Measurements from ENCODE around the gene ZYX. TPM values are rescaled to one million over a fixed set of nuclear protein-coding genes. Genes with fewer than 3 reads are reported as not detected.
A peak's percentile ranks its signal among the peaks of the same experiment; 100 is the strongest.

The ZYX gene
- total and polyA plus RNA-seq, 9 of the 15 experiments (the other 6 are each of a cell fraction or from before 2014, with no cell fraction given): 1.8 to 130 (median 15.7) TPM

DNA sequence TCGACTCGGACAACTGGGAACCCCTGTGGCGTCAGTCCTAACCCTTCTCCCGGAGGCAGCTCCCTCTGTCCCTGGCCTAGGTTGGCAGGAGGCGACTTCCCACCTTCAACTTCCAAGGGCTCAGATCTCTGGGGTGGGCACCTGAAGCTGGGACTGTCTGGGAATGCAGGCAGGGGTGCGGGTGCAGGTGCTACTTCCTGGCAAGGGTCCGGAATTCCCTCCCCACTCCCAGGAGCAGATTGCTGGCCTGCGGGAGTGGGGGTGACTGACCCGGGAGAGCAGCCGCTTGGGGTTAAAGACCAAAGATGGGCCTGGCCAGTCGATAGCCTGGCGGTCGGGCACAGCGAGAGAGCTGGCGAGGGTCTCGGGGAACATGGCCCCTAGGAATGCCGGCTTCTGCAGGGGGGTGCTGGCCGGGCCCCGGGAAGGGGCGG is 27.1 kb downstream of the ZYX start:
- ATAC-seq: no peak
- Histone ChIP-seq H3K4me3 (no peak overlapping the region), H3K4me2 (ENCODE audit: insufficient read depth, low read length) (no peak overlapping the region)

More for the DNA sequence above, 27.1 kb downstream of the ZYX start:
- no TSS peak for BruUV-seq (replicated peaks)
- Histone ChIP-seq H4K20me1 (replicated peaks; ENCODE audit: control insufficient read depth, insufficient read depth, low read length) (0 out of 2 replicates have a peak, but pooled peaks cover 3% of the 10 kb centered on the region), H3K9ac (ENCODE audit: insufficient read depth in 1 of 2, low read depth in 2 of 2, low read length in 2 of 2) (peak overlapping the region in 1 of 2 experiments; percentile 17; a peak in 1 of 4 replicates), H3K36me3 (ENCODE audit: control insufficient read depth, insufficient read depth, low read length) (no peaks in the 10 kb centered on the region), H3K9me3 (replicated peaks; ENCODE audit: control insufficient read depth, insufficient read depth, low read depth, low read length) (no peaks in the 10 kb centered on the region), H2AFZ (ENCODE audit: low read depth, low read length) (no peak overlapping the region), H3K27ac (ENCODE audit: extremely low read depth, low read depth, low read length) (no peak overlapping the region), H3K27me3 (ENCODE audit: control insufficient read depth in 2 of 2, insufficient read depth in 2 of 2, low read length in 2 of 2) (peaks cover 39 to 50% of the 10 kb centered on the region in 2 experiments; a peak in 4 of 5 replicates), H3K4me1 (replicated peaks in 1 of 2; ENCODE audit: control insufficient read depth in 2 of 2, insufficient read depth in 2 of 2, low read length in 2 of 2) (peaks cover 0 to 7% of the 10 kb centered on the region in 2 experiments; a peak in 4 of 5 replicates), H3K9me1 (ENCODE audit: control insufficient read depth, insufficient read depth, low read length) (no peaks in the 10 kb centered on the region), H3K79me2 (ENCODE audit: control insufficient read depth, insufficient read depth, low read length) (no peaks in the 10 kb centered on the region)
- no peak for TF ChIP-seq EP300 (IDR thresholded peaks at IDR 0.05; ENCODE audit: low read length)
- no peak for TF ChIP-seq PPARD (CRISPR knock-in tag; IDR thresholded peaks at IDR 0.05)
- TF ChIP-seq, protein P1, sequence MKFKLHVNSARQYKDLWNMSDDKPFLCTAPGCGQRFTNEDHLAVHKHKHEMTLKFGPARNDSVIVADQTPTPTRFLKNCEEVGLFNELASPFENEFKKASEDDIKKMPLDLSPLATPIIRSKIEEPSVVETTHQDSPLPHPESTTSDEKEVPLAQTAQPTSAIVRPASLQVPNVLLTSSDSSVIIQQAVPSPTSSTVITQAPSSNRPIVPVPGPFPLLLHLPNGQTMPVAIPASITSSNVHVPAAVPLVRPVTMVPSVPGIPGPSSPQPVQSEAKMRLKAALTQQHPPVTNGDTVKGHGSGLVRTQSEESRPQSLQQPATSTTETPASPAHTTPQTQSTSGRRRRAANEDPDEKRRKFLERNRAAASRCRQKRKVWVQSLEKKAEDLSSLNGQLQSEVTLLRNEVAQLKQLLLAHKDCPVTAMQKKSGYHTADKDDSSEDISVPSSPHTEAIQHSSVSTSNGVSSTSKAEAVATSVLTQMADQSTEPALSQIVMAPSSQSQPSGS (CRISPR knock-in tag; IDR thresholded peaks at IDR 0.05): no peak
- no peak for TF ChIP-seq ZNF197 (CRISPR knock-in tag; IDR thresholded peaks at IDR 0.05; ENCODE audit: low read depth)
- TF ChIP-seq SMARCA4 (IDR thresholded peaks at IDR 0.05): no peak
- TF ChIP-seq, protein P2, sequence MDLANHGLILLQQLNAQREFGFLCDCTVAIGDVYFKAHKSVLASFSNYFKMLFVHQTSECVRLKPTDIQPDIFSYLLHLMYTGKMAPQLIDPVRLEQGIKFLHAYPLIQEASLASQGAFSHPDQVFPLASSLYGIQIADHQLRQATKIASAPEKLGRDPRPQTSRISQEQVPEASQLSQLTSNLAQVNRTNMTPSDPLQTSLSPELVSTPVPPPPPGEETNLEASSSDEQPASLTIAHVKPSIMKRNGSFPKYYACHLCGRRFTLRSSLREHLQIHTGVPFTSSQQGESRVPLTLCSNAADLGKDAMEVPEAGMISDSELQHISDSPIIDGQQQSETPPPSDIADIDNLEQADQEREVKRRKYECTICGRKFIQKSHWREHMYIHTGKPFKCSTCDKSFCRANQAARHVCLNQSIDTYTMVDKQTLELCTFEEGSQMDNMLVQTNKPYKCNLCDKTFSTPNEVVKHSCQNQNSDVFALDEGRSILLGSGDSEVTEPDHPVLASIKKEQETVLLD (IDR thresholded peaks at IDR 0.05): no peak
- no peak for TF ChIP-seq JUND (IDR thresholded peaks at IDR 0.05; ENCODE audit: borderline replicate concordance, low read depth, low read length)
- TF ChIP-seq JUND (tag; IDR thresholded peaks at IDR 0.05; ENCODE audit: borderline replicate concordance, low read depth, low read length): no peak
- no peak for TF ChIP-seq WHSC1 (IDR thresholded peaks at IDR 0.05; ENCODE audit: low read length)
- in situ Hi-C loops (cut with MboI): no loop called here
- FAIRE-seq: no peak
- DNase-seq (ENCODE audit: extremely low read depth in 1 of 4, low spot score in 3 of 4): no peak
- ChIA-PET POLR2A (interaction anchor here (0.6 to 10.7 kb wide), 4 partner anchors 15 to 73 kb away, joined by 3 to 131 read pairs (median 5); no protein-coding TSS in a partner anchor), CTCF (ENCODE audit: low intra/inter-chr PET ratio) (no interaction called here)
- 42% methylated on average over 14 of the region's 20 CpGs for WGBS (ENCODE audit: insufficient coverage, low coverage, missing lambda C conversion rate)
- intact Hi-C loops (cut with micrococcal nuclease): no loop called here

Data from K562 (cell line).